Measurements from ENCODE around the gene P3H2. TPM values are rescaled to one million over a fixed set of nuclear protein-coding genes. Genes with fewer than 3 reads are reported as not detected.
"Not testable (repeated sequence)": the region's sequence is repeated elsewhere in the genome, so short reads cannot be mapped to it uniquely, and the experiment has no call there.

P3H2 gene
- total and polyA plus RNA-seq, 2 experiments from 2014 or later: 56.7 to 56.8 TPM

DNA sequence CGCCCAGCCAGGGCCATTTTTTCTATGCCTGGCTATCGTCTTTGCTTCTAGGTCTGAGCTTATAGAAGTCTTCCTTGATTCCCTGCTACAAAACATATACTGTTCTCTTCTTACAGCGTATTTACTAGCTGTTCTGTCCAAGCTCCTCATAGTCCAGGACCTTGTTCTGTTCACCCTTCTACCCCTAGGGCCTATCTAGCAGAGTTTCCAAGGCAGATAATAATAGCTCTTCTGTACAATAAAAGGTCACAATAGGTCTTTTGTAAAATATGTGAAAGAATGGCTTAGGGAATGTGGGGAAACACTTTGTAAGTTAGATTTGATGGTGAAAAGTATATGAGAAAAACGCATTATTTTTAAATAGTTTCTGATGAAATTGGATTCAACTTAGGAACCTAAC, 158.2 kb downstream of the P3H2 start:
- TF ChIP-seq, protein P1, sequence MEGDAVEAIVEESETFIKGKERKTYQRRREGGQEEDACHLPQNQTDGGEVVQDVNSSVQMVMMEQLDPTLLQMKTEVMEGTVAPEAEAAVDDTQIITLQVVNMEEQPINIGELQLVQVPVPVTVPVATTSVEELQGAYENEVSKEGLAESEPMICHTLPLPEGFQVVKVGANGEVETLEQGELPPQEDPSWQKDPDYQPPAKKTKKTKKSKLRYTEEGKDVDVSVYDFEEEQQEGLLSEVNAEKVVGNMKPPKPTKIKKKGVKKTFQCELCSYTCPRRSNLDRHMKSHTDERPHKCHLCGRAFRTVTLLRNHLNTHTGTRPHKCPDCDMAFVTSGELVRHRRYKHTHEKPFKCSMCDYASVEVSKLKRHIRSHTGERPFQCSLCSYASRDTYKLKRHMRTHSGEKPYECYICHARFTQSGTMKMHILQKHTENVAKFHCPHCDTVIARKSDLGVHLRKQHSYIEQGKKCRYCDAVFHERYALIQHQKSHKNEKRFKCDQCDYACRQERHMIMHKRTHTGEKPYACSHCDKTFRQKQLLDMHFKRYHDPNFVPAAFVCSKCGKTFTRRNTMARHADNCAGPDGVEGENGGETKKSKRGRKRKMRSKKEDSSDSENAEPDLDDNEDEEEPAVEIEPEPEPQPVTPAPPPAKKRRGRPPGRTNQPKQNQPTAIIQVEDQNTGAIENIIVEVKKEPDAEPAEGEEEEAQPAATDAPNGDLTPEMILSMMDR (IDR thresholded peaks at IDR 0.05; ENCODE audit: low read depth, low read length): no peak
- no peak overlapping the region for H3K27ac ChIP-seq

DNA sequence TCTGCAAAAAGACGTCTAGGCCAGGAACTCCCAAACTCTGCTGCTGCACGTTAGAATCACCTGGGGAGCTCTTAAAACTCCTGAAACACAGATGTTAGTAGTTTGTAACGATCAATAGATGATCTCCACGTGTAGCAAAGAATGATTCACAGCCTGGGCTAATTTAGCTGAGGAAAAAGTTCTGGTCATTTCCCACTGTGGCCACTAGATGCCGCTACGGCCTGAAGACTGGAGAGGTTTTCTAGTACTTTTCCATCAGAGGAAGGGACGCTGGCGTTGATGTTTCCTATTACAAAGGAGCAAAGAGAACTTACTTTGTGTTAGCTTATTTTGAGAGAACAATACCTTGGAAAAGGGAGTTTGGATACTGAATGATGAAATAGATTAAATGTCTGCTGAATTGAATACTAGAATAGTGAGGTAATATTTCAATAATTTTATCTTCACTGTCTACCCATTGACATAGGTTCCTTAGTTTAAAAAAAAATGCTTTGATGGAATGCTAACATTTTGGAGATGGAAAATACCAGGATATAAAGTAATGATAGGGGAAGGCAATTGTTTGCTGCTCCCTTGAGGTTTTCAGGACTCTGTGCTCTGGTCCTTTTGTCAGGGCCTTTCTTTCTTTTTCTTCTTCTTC, 159.1 kb downstream of the P3H2 start:
- Histone ChIP-seq H3K27ac (no peak overlapping the region), H3K36me3 (peaks cover 5% of the 10 kb centered on the region), H3K4me3 (no peak overlapping the region), H3K4me1 (ENCODE audit: low read depth) (peaks cover 3% of the 10 kb centered on the region), H3K9me3 (ENCODE audit: low read depth) (no peaks in the 10 kb centered on the region), H3K27me3 (no peaks in the 10 kb centered on the region)
- TF ChIP-seq, protein P1 (IDR thresholded peaks at IDR 0.05; ENCODE audit: low read depth, low read length): peak; percentile 93
- DNase-seq (ENCODE audit: low read depth in 1 of 2, low spot score in 1 of 2): peak; percentile 85 to 86

More for the DNA sequence above, 158.2 kb downstream of the P3H2 start:
- H3K9me3 ChIP-seq (ENCODE audit: low read depth): no peaks in the 10 kb centered on the region
- no peak for DNase-seq (ENCODE audit: low read depth in 1 of 2, low spot score in 1 of 2)
- H3K4me1 ChIP-seq (ENCODE audit: low read depth): peaks cover 3% of the 10 kb centered on the region
- H3K27me3 ChIP-seq: no peaks in the 10 kb centered on the region
- peaks cover 5% of the 10 kb centered on the region for H3K36me3 ChIP-seq
- no peak overlapping the region for H3K4me3 ChIP-seq

DNA sequence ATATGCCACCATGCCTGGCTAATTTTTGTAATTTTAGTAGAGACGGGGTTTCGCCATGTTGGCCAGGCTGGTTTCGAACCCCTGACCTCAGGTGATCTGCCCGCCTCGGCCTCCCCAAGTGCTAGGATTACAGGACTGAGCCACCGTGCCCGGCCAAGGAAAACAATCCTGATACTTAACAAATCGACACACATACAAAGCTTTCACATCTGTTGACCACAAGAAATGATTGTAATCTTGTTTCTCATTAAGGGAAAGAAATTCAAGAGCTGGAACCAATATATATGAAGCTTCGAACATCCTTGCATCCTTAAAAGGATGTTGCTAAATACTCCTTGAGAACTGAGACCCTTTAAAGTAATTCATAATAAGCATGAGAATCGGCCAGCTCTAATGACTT, 159.6 kb downstream of the P3H2 start:
- not testable (repeated sequence) for H3K4me3 ChIP-seq; DNase-seq (ENCODE audit: low read depth in 1 of 2, low spot score in 1 of 2); H3K27ac ChIP-seq; H3K9me3 ChIP-seq (ENCODE audit: low read depth); H3K27me3 ChIP-seq; H3K36me3 ChIP-seq; H3K4me1 ChIP-seq (ENCODE audit: low read depth)

DNA sequence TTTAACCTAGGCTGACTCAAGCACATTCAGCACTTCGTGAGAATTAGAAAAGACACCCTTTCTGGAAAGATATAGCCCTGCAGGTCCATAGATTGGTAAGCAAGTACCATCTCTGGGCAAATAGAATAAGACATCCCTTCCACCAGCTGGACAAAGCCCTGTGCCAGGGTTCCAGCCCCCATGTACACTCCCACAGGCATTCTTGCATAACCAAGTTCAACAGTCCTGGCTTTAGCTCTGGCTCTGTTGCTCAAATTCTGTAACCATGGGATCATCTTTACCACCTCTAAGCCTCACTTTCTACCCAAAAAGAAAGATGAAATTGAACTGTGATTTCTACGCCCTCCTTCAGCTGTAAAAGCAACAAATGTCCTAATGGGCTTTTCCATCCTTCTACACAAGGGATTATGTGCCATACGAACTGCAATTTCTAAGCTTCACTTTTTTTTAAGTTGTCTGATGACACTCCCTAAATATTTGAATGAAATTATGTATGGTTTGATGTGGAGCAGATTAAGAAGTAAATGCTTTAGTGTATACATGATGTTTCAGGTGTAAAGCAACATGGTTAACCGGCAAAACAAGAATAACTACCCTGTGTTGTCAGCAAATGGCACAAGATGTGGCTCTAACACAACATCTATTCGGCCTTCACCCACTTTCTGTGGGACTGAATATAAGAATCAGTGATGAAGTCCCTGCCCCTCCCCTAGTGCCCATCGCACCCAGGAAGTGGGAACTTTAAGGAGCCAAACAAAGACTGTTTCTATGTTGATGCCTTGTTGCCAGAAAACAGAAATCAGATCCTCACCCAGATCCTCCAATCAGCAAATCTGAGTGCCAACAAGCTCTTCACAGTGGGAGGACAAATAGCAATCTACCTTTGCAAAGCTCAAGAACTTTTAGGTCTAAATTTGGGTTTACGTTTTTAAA, 165.7 kb downstream of the P3H2 start:
- Histone ChIP-seq H3K9me3 (ENCODE audit: low read depth) (no peaks in the 10 kb centered on the region), H3K36me3 (no peaks in the 10 kb centered on the region), H3K27ac (no peak overlapping the region), H3K4me1 (ENCODE audit: low read depth) (no peaks in the 10 kb centered on the region), H3K27me3 (no peaks in the 10 kb centered on the region), H3K4me3 (no peak overlapping the region)
- DNase-seq (ENCODE audit: low read depth in 1 of 2, low spot score in 1 of 2): peak in 1 of 2 donors; percentile 63
- TF ChIP-seq, protein P1 (IDR thresholded peaks at IDR 0.05; ENCODE audit: low read depth, low read length): no peak

DNA sequence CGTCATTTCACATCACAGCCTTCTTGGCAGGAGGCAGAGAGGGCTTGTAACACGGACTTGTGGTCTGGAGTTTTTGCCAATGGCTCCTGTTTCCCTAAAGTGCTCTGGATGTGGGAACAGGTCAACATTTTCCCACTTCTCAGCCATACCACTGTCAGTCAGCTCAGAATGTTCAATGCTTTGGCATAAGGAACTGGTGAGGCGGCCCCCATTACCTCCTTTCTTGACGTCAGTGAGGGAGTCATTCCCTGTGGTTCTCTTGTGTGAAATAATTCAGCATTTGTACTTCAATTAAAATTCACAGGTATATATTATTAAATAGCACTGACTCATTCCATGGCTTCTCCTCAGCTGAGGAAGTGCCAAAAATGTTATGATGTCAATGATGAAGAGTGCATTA, 167.1 kb downstream of the P3H2 start:
- peak in 1 of 2 donors; percentile 67 for DNase-seq (ENCODE audit: low read depth in 1 of 2, low spot score in 1 of 2)
- Histone ChIP-seq H3K36me3 (no peaks in the 10 kb centered on the region), H3K4me3 (no peak overlapping the region), H3K27me3 (no peaks in the 10 kb centered on the region), H3K9me3 (ENCODE audit: low read depth) (no peaks in the 10 kb centered on the region), H3K27ac (no peak overlapping the region), H3K4me1 (ENCODE audit: low read depth) (no peaks in the 10 kb centered on the region)
- TF ChIP-seq, protein P1 (IDR thresholded peaks at IDR 0.05; ENCODE audit: low read depth, low read length): no peak

DNA sequence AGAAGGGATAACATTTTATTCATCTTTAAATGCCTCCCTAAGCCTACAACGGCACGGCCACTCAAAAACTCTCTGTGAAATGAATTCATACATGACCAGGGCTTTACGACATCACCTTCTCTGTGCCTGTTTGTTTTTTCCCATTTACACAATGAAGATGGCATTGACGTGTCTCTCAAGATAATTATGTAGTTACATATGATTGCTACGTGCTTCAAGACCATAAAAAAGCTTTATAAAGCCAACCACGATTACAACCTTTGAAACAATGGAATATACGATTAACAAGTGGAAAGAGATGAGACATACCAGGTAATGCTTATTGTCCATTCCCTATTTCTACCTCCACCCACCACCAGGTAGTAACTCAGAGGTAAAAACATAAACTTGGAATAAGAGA, 168.4 kb downstream of the P3H2 start:
- Histone ChIP-seq H3K27me3 (no peaks in the 10 kb centered on the region), H3K4me3 (no peak overlapping the region), H3K4me1 (ENCODE audit: low read depth) (no peaks in the 10 kb centered on the region), H3K9me3 (ENCODE audit: low read depth) (no peaks in the 10 kb centered on the region), H3K27ac (no peak overlapping the region), H3K36me3 (no peaks in the 10 kb centered on the region)
- no peak for DNase-seq (ENCODE audit: low read depth in 1 of 2, low spot score in 1 of 2)
- TF ChIP-seq, protein P1 (IDR thresholded peaks at IDR 0.05; ENCODE audit: low read depth, low read length): no peak

Measured in cardiac muscle cell (in vitro differentiated cells and primary cell).